OCI-LY1 (cell line): ENCODE measurements around the gene RBM7.

Experiments
- H2AFZ ChIP-seq: fragments of 200-600 bp; sonication (generic), shearing (Covaris generic); 2 replicates; pipeline ENCODE4 v1.6.0; 2014; ENCODE audit warnings: antibody characterized with exemption, mild to moderate bottlenecking, low read length
- H3F3A ChIP-seq: fragments of 200-600 bp; sonication (generic), shearing (Covaris generic); 2 replicates; pipeline ENCODE4 v1.6.0; 2014; ENCODE audit warnings: mild to moderate bottlenecking, antibody characterized with exemption, low read length, moderate library complexity; ENCODE audit not compliant: insufficient read depth
- H3K27ac ChIP-seq: fragments of 200-600 bp; sonication (generic); 2 replicates; pipeline ENCODE4 v1.5.1; 2014; ENCODE audit warnings: low read length, mixed run types, mild to moderate bottlenecking, low read depth; ENCODE audit not compliant: poor library complexity, severe bottlenecking
- H3K27me3 ChIP-seq: fragments of 200-600 bp; sonication (generic); 2 replicates; pipeline ENCODE4 v1.6.0; 2014; ENCODE audit warnings: antibody characterized with exemption, mild to moderate bottlenecking, low read length, moderate library complexity; ENCODE audit not compliant: insufficient read depth
- H3K36me3 ChIP-seq: fragments of 200-600 bp; sonication (generic); 2 replicates; pipeline ENCODE4 v1.6.1; 2014; ENCODE audit warnings: mild to moderate bottlenecking, antibody characterized with exemption, low read length, moderate library complexity, mixed read lengths; ENCODE audit not compliant: insufficient read depth
- H3K4me1 ChIP-seq: fragments of 200-600 bp; sonication (generic); 2 replicates; pipeline ENCODE4 v1.5.1; 2014; ENCODE audit warnings: mild to moderate bottlenecking, low read length, moderate library complexity; ENCODE audit not compliant: insufficient read depth, severe bottlenecking
- H3K4me2 ChIP-seq: fragments of 200-600 bp; sonication (generic), shearing (Covaris generic); 2 replicates; pipeline ENCODE4 v1.6.1; 2014; ENCODE audit warnings: low read length
- H3K4me3 ChIP-seq: fragments of 200-600 bp; sonication (generic); 2 replicates; pipeline ENCODE4 v1.5.1; 2014; ENCODE audit warnings: low read length, low read depth, mild to moderate bottlenecking, mixed read lengths; ENCODE audit not compliant: poor library complexity, severe bottlenecking
- H3K79me2 ChIP-seq: fragments of 200-600 bp; shearing (Covaris generic); 2 replicates; pipeline ENCODE4 v1.6.1; 2016; ENCODE audit warnings: mixed run types, low read length, mixed read lengths; ENCODE audit not compliant: insufficient read depth
- H3K9ac ChIP-seq: fragments of 200-600 bp; sonication (generic), shearing (Covaris generic); 2 replicates; pipeline ENCODE4 v1.6.1; 2014; ENCODE audit warnings: mild to moderate bottlenecking, low read length, mixed read lengths
- H3K9me2 ChIP-seq: fragments of 200-600 bp; sonication (generic), shearing (Covaris generic); 2 replicates; pipeline ENCODE4 v1.6.1; 2014; ENCODE audit warnings: low read depth, mild to moderate bottlenecking, low read length, mixed read lengths
- H3K9me3 ChIP-seq: fragments of 200-600 bp; shearing (Covaris generic); 2 replicates; pipeline ENCODE4 v1.6.1; 2014; ENCODE audit warnings: low read length, mixed read lengths
- H4K20me1 ChIP-seq: fragments of 200-600 bp; sonication (generic), shearing (Covaris generic); 2 replicates; pipeline ENCODE4 v1.6.0; 2016; ENCODE audit warnings: mild to moderate bottlenecking, low read length; ENCODE audit not compliant: insufficient read depth
- CTCF ChIP-seq: fragments of 200-600 bp; sonication (generic), shearing (Covaris generic); IDR thresholded peaks from 2 replicates; pipeline ENCODE4 v1.5.1; 2017; ENCODE audit warnings: mild to moderate bottlenecking, antibody characterized with exemption, low read length, moderate library complexity, mixed read lengths
- EZH2 ChIP-seq: fragments of 200-600 bp; sonication (generic), shearing (Covaris generic); IDR thresholded peaks from 2 replicates; pipeline ENCODE4 v1.8.0; 2017; ENCODE audit warnings: borderline replicate concordance, mixed run types, mild to moderate bottlenecking, antibody characterized with exemption, low read length, moderate library complexity, mixed read lengths

Gene RBM7

GRCh38 chr11:114432893-114433292 is 32.4 kb downstream of the RBM7 start:
- Histone ChIP-seq H3K9ac (no peak overlapping the region), H4K20me1 (no peaks in the 10 kb centered on the region), H3K79me2 (no peaks in the 10 kb centered on the region), H3K4me2 (no peak overlapping the region), H3K4me1 (no peaks in the 10 kb centered on the region), H3K4me3 (no peak overlapping the region), H3K9me2 (no peaks in the 10 kb centered on the region), H3K27me3 (no peaks in the 10 kb centered on the region), H3K9me3 (no peaks in the 10 kb centered on the region), H2AFZ (no peak overlapping the region), H3K36me3 (no peaks in the 10 kb centered on the region), H3F3A (no peaks in the 10 kb centered on the region), H3K27ac (no peak overlapping the region)
- TF ChIP-seq EZH2 (no peak), CTCF (no peak)

DNA sequence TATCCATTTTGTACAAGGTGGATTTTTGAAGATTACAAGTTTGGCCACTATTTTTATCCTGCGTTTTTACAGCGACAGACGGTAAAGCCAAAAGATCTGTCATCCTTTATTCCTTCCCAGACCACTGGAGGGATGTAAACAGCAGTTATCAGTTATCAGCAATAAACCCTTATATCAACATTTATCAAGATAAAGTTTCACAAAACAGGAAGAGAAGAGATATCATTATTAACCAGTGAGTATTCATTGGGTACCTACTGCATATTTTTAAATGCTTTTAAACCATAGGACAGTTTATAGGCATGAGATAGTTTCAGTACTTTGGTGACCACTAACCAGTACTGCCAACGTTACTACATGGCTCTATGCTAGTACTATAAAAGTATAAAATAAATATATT is 32.9 kb downstream of the RBM7 start:
- Histone ChIP-seq H2AFZ (no peak overlapping the region), H3K4me1 (no peaks in the 10 kb centered on the region), H3K79me2 (no peaks in the 10 kb centered on the region), H3K36me3 (no peaks in the 10 kb centered on the region), H3K4me3 (no peak overlapping the region), H3K9me3 (no peaks in the 10 kb centered on the region), H3K9me2 (no peaks in the 10 kb centered on the region), H4K20me1 (no peaks in the 10 kb centered on the region), H3K27me3 (no peaks in the 10 kb centered on the region), H3K9ac (no peak overlapping the region), H3K4me2 (no peak overlapping the region), H3K27ac (no peak overlapping the region), H3F3A (no peaks in the 10 kb centered on the region)
- TF ChIP-seq CTCF (no peak), EZH2 (no peak)

GRCh38 chr11:114438303-114438702 is 37.8 kb downstream of the RBM7 start:
- H3F3A ChIP-seq, result no peaks in the 10 kb centered on the region
- TF ChIP-seq EZH2, result no peak
- TF ChIP-seq CTCF, result no peak
- no peaks in the 10 kb centered on the region for H4K20me1 ChIP-seq
- no peak overlapping the region for H3K4me2 ChIP-seq
- H3K4me3 ChIP-seq, result no peak overlapping the region
- peaks cover 15% of the 10 kb centered on the region for H3K79me2 ChIP-seq
- H3K9me2 ChIP-seq, result no peaks in the 10 kb centered on the region
- no peak overlapping the region for H3K27ac ChIP-seq
- H3K9ac ChIP-seq, result no peak overlapping the region
- H3K36me3 ChIP-seq, result no peaks in the 10 kb centered on the region; the same call in 1 of the 2 replicates
- no peaks in the 10 kb centered on the region for H3K27me3 ChIP-seq
- no peak overlapping the region for H2AFZ ChIP-seq
- no peaks in the 10 kb centered on the region for H3K9me3 ChIP-seq
- H3K4me1 ChIP-seq, result peaks cover 25% of the 10 kb centered on the region
